Activated CD8-positive, alpha-beta memory T cell treated with anti-CD3 and anti-CD28 coated beads, Interleukin-2, amount 50 U/mL, for 1 hour (primary cell): ENCODE data around the gene VWF.

Source experiments
- DNase-seq: peaks from one replicate; pipeline ENCODE4 v3.0.0-alpha.2; 2020; ENCODE audit errors: extremely low read depth

VWF gene

DNA sequence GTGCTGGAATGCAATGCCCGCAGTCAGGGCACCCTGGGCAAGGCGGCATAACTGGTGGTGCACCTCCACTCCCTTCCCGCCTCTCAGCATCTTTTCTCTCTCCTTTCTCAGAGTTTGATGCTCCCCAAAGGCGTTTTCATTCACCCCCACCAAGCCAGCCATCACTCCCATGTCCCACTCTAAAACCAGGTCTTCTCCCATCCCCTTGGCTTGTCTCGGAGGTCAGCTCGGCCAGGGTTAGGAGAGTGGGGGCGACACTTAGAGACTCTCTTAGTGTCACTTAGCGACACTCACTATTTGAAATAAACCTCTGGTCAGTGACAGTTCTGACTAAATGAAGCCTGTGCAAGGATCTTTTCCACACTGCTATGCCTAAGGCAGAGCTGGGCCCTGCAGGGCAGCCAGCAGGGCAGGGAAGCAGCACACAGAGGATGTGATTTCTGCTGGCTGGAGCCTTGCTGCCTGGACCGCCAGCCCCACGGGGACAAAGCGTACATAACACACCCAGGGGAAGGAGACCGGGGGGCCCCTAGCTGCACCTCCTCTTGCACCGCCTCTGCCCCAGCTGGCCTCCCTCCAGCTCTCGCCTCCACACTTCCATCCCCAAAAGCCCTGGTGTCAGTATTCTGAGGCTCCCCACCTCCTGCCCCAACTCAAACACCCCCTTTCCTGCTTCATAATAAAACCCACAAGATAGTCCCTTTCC lies 64.5 kb downstream of the VWF start:
- no peak for DNase-seq

DNA sequence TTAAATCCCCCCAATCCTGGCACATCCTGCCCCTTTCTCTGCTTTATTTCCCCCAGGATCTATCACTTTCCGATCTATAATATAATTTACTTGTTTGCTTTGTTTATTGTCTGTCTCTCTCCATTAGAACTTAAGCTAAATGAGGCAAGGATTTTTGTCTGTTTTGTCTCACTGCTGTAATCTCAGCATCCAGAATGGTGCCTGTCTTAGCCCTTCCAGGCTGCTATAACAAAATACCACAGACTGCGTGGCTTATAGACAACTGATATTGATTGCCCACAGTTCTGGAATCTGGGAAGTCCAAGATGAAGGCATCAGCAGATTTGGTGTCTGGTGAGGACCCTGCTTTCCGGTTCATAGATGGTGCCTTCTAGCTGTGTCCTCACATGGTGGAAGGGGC lies 65.2 kb downstream of the VWF start:
- no peak for DNase-seq

DNA sequence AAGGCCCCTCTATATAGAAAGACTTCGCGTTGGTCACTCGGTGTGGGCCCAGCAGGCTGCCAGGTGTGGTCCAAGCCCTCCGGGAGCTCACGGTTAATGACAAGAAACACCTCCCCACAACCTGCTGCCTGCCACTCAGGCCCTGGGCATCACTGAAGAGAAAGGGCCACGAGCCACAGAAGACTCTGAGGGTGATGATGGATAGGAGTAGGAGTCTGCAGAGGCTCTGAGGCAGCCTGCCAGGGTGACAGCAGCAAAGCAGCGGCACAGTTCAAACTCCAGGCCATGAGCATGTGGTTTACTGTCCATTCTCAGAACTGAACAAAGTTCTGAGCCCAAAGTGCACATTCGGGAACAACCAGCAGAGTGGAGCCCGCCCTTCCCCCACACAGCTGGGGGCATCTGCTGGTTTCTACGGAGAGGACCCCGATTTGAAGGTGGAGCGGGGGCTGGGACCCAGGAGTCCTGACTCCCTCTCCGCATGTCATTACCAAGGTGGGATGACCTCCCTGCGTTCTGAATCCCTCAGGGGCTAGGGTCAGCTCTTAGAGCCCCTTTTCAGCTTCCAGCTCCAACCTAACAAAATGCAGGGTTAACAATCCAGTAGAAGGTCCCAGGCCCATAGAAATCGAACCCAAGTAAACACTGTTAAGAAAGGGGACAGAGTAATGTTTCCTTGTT lies 65.8 kb downstream of the VWF start:
- DNase-seq: no peak

DNA sequence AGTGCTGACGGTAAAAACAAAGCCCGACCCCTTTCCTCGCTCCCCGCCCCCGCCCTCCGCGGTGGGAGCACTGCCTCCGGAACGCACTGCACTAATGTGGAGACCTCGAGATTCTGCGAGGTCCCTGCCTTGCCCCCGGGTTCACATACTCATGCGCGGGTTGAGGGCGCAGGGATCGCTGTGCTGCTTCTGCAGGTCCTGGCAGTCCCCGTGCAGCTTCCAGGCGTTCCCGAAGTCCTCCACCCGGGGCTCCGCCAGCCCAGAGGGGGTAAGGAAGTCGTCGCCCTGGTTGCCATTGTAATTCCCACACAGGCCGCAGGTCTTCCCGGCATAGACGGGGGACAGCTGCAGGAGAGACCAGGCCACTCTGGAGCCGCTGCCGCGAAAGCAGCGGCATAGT lies 66.8 kb downstream of the VWF start:
- no peak for DNase-seq

DNA sequence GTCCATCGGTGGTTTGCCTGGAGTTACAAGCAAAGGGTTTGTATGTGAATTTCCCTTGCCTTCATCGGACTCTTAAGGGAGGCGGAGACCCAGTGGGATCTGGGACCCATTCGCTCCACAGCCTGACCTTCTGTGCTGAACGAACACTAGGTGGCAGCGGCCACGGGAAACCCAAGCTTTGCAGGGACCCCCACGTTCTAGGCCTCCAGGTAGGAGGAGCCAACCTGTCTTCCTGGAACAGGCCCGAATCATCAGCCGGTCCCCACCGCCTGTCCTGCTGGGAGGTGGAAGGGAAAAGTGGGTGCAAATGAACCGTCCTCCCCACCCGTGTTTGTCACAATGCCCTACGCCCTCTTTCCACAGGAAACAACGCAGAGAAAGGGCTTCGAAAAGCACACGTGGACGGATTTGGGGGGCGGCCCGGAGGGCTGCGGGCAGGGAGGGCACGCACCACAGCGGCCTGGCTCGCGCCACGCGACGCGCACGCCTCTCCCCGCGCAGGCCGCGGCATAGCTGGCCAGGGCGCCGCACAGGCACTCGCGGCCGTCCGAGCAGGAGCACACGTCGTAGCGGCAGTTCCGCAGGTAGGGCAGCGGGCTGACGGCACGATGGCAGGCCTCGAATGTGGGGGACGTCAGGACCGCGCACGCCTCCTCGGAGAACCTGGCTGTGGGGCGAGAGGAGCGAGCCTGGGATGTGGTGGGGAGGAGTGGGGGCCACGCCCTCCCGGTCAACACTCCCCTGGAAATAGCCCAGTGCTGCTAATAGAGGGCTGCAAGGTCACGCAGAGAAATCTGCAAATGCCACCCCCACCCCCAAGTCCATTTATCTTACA lies 67.8 kb downstream of the VWF start:
- no peak for DNase-seq

DNA sequence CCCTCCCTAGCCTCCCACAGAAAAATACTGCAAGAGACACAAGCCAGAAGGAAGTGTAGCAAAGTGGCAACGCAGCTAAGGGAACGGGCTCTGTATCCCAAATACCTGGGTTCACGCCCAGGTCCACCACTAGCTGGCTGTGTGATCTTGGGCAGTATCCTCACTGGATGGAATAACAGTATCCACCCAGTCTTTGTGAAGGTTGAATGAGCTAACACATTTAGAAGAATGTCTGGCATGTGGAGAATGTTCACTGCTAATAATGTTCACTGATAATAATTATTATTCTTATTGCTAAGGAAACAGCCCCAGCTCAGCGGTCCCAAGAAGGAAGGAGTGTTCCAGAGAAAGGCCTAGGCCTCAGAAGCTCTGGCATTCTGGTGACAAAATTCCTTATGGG lies 70.9 kb downstream of the VWF start:
- DNase-seq: no peak

DNA sequence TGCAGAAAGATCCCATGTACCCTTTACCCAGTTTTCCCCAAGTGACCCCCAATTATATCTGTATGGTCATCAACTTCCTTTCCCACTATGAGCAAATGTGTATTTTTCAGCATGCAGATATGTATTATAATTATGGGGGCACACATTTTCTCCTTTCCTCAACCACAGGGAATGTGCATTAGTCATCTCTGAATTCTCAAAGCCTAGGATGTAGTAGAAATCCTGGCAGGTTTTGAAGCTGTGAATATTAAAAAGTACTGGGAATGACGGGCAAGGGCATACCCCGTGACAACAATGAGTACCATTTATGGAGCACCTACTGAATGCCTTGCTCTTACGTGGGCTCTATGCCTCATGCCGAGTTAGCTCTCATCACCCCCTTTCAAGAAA lies 71.5 kb downstream of the VWF start:
- DNase-seq: no peak

DNA sequence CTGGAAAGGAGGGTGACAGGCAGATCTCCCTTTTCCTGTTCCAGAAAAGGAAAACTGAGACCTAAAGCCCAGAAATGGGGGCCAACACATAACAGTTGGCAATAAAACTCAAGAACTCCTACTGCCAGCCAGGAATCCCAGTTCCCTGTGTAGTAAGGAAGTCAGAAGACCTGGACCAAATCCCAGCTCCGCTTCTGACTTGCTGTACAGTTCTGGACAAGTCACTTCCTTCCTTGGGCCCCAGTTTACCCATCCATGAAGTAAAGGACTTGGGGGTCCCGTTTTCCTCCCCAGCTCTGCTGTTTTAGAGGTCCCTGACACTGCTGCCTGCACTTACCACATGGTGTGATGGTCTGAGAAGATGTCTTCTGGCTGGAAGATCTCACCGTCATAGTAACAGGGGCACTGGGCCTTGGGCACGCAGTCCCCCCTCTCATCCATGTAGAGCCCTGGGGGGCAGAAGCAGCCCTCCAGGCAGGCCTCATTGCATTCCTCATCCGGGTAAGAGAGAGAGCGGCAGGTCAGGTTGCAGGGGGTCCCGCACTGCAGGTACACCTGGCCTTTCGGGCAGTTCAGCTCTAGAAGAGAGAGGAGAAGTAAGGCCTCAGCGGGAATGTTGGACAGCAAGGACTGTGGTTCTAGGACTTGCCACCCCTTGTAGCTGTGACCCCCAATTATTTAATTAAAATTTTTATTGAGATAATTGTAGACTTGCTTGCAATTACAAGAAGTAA lies 72.1 kb downstream of the VWF start:
- no peak for DNase-seq

DNA sequence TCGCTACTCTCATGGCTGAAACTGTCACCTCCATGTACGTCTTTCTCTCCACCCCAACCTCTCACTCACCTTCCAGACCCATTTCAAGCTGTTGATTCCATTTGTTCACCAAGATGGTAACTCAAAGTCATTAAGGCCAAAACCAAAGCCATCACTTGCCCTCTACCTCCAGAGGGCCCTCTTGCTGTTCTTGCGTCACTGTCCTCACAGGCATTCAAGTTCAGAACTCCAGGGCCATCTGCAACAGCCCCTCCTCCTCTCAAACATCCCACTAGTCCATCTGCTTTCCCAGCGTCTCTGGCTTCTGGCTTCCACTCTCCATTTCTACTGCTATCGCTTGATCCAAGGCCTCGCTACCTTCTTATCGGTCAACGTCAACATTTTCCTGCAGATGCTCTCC lies 74.5 kb downstream of the VWF start:
- DNase-seq: no peak

DNA sequence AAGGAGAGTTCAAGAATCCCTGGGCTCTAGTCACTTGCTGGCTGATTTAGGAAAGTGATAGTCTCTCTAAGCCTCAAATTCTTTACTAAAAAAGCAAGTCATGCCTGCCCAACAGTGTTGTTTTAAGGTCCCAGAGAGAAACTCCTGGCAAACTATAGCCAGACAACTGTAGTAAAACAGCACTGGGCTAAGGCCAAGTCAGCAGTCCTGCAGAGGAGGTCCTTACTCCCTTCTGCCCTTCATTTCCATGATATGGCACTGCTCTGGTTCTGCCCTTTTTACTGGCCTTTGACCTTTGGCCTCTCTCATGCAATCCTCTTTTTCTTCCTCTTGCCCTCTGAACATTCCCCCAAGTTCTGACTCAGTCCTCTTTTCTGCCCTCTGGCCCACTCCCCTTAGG lies 74.9 kb downstream of the VWF start:
- DNase-seq: no peak

DNA sequence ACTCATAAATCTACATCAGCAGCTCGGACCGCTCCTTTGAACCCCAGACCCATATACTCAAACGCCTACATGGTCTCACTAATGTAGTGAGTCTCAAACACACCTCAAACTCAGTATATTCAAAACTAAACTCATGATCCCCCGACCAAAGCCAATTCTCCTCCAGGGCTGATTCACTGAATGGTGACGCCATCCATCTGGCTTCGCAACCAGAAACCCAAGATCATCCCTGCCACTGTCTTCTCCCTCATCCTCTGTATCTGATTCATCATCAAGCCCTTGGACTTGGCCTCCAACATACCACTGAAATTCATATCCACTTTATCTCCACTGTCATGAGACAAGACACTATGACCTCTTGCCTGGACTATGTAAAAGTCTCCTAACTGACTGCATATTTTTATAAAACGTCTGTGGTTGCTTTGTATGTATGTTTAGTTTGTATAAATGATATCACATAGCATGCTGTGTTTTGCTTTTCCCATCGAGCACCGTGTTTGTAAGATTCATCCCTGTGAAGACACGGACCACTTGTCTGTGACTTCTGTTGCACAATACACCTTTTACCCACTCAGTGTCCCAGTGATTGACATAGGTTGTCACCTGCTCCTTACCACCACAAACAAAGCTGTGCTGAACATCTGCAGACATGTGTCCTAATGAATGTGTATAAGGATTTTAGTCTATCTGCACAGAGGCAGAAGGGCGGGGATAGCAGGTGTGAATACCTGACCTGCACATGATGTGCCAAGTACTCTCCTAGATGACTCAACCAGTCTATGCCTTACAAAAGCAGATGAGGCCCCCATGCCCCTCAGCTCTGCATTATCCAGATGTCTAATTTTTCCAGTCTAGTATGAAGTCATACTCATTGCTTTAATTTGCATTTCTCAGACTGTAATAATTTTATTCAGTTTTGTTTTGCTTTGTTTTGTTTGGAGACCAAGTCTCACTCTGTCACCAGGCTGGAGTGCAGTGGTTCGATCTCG lies 76.9 kb downstream of the VWF start:
- no peak for DNase-seq

DNA sequence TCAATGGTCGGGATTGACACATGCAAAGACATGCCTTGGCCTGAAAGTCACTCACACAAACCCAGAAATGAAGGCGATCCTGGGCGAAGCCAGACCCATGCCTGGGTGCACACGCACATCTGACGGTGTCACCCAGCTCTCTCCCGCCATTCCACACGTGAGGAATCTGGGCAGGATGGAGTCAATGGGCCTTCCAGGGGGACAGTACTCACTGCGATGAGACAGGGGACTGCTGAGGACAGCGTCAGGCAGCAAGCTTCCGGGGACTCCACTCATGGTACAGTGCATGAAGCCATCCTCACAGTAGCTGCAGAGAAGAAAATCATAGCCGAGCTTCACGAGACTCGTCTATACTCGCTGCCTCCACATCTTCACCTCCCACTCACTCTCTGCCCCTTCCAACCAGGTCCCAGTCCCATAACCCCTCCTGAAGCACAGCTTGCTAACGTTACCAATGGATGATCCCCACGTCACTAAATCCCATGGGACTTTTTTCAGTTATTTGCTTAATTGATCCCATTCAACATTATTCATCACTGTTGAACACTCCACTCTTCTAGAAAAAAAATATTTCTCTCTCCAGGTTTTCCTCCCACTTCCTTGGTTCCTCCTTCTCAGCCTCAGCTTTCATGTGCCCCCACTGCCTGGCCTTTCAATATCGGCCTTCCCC lies 77.8 kb downstream of the VWF start:
- no peak for DNase-seq

DNA sequence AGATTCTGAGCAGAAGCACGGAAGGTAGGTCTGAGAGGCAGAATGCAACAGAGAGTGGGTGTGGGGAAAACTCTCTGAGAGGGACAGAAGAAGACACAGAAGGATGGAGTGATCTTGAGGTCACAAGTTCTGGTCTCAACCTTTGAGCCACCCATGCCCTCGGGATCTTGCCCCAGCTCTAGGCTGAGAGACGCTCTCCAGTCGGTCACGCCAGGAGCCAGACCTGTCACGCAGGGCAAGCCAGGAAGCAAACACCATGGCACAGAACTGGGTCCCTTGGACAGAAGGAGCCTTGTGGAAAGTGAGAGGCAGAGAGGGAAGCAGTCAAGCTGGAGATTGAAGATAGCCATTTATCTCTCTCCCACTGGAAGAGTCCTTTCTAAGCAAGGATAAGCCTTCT lies 79.0 kb downstream of the VWF start:
- no peak for DNase-seq

DNA sequence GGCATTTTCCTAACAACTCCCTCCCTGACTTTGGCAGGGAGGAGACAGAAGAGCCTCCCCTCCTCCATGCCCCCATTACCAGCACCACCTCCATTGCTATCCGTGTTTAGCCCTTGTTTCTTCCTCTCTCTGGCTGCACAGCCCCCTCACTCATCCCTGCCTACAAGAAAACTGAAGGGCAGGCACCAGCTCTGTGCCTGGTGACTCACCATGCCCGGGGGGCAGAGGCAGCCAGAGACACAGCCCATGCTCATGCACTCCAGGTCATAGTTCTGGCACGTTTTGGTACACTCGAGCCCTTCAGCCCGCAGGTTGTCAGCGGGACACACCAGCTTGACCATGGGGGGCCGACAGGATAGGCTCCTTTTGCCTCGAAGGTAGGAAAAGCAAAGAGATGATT lies 80.4 kb downstream of the VWF start:
- no peak for DNase-seq

DNA sequence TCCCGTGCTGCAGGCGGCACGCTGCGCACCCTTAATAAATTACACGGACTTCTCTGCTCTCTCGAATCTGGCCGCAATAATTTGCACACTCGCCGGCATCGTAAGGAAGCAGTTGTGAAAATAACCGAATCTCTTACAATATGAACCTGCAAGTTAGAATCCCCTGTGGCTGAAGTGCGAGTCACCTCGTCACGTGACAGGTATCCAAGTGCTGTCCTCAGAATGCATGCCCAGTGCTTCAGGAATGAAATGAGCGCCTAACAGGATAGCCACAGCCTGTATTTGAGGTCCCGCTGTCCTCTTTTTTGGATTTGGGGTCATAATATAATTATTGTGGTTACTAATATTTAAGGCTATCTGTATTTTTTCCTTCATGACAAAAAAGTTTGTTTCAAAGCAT lies 82.0 kb downstream of the VWF start:
- no peak for DNase-seq

DNA sequence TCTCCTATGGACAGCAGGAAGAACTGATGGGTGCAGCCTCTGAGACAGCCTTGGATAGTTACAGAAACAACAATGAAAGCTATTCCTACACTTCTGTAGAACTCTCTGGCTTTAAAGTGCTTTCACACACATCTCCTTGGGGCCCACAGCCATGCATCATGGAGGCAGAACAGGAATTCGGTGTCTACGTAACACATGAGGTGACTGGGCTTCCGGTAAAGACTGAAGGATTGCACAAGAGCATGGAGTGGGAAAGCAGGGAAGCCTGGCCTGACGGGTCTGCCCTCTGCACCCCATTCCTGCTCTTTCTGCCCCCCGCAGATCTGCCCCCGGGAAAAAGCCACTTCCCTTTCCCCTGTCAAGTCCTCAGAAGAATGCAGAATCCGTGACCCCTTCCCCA lies 82.6 kb downstream of the VWF start:
- no peak for DNase-seq

DNA sequence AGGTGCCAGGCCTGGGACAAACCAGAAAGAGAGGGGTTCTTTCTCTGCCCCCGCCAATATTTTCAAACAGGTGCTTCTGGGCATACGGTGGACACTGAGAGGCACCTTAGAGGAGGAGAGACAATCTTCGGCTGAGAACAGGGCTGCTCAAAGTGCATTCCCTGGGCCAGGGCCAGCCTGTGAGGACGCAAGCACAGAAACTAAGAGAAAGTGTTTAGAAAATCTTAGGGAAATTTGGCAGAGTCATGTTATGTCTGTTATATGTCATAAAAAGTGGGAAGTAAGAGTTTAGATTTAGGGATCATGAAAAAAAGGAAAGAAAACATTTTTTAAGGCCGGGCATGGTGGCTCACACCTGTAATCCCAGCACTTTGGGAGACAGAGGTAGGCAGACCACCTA lies 83.7 kb downstream of the VWF start:
- no peak for DNase-seq

DNA sequence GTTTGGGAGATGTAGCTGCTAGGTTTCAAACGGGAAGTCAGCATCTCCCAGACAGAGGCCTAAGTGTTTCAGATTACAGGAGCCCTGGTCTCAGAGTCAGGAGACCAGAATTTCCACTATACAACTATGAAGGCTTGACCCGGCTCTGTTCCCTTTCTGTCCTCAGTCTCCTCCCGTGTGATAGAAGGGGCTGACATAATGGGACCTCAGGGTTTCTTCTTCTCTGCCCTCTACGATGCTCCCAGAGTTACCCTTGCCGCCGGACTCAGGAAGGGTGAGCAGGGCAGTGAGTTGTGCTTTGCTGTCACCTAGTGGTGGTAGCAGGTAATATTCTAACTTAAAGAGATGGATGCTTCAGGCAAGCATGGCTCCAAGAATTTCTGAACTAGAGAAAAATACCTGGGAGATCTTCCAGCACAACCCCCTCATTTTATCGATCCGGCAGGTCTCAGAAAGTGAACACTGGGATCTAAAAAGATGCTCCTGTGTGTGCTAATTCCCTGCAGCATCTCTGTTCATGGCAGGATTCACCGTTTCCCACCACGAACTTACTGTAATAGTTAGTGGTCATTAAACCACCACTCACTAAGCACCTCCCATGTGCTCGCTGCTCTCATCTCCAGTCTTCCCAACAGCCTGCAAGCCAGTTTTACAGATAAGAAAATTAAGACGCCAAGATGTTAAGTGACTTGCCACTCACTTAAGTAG lies 84.4 kb downstream of the VWF start:
- DNase-seq: no peak

DNA sequence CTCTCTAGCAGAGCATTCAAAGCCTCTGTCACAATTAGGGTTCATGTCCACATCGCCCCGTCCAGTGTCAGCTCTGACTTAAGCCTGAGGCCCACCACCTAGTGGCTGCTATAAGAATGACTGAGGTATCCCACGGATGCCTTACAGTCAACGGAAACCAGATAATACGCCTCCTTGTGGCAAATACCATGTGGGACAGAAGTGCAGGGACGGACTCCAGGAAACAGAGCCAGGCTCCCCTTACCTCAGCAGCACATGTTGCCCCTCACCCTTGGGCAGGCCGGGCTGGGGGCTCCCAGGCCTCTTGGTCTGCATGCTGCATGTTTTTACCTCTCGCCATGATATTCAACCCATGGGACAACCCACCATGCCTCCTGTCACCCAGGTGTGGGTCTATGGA lies 86.3 kb downstream of the VWF start:
- no peak for DNase-seq

DNA sequence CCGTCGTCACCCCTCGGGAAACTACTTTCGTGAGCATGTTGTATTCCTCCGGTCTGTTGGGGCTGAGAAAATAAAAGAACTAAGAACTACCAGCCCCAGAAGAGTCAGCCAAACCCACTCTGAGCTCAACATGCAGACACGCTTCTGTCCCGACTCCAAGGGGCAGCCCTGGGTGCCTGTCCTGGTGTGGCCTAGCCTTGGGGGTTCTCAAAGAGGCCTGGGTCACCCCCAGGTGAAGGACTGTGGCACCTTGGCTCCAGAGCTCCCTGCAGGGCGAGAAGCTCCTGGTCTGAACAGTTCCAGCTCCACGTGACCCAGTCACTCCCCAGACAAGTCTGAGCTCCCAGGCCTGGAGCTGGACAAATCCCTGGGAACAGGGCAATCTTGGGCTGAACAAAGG lies 87.0 kb downstream of the VWF start:
- DNase-seq: no peak
